GM18861 (cell line): Measurements from ENCODE around the gene DDX41.
A peak's percentile ranks its signal among the peaks of the same experiment; 100 is the strongest.
"Not testable (repeated sequence)": the region's sequence is repeated elsewhere in the genome, so short reads cannot be mapped to it uniquely, and the experiment has no call there.

ENCODE experiments used
- ATAC-seq: cut with Tn5 transposase; IDR thresholded peaks from one replicate; pipeline ENCODE4 v1.9.1; 2021; ENCODE audit not compliant: unreplicated experiment

The DDX41 gene

DNA sequence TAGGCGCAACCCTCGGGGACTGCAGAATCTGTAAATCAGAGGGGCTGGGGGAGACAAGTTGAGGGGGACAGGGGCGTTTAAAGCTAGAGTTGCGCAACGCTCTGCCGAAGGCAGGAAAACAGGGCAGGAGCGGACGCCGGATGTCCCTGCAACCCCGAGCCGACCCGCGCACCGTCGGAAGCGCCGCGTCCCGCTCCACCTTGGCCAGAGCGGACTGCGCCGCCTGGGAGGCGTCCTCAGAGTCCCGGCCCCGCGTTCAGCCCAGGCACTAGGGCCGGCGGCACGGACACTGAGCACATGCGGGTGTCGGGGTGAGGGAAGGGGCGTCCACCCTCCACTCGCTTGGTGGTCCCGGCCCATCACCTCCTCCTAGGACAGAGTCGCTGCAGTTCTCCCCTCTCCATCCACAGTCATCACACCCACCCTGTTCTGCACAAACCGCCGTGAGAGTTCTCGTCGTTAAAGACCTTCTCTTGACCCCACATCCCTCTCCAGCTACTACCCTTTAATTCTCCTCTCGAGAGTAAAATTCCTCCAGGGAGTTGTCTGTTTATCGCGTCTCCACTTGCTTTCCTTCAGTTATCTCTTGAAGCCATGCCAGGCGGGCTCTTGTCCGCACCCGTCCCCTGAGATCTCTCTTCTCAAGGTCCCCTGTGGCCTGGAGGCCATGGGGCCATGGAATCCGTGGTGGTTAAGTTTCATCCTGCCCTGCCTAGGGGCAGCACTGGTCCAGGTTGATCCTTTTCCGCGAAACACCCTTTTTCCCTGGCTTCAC, 18.6 kb downstream of the DDX41 start:
- ATAC-seq: no peak

GRCh38 chr5:177497292-177498012, 19.3 kb downstream of the DDX41 start, which contains the start of gene PDLIM7:
Gene PDLIM7, minus strand, starts transcription at chr5:177497604. Its CDS starts 1,092 bp downstream, at chr5:177496512.
- peak; percentile 53 for ATAC-seq

GRCh38 chr5:177496727-177497291, 20.0 kb downstream of the DDX41 start:
- ATAC-seq: no peak

GRCh38 chr5:177496070-177496726, 20.6 kb downstream of the DDX41 start:
- ATAC-seq: no peak

DNA sequence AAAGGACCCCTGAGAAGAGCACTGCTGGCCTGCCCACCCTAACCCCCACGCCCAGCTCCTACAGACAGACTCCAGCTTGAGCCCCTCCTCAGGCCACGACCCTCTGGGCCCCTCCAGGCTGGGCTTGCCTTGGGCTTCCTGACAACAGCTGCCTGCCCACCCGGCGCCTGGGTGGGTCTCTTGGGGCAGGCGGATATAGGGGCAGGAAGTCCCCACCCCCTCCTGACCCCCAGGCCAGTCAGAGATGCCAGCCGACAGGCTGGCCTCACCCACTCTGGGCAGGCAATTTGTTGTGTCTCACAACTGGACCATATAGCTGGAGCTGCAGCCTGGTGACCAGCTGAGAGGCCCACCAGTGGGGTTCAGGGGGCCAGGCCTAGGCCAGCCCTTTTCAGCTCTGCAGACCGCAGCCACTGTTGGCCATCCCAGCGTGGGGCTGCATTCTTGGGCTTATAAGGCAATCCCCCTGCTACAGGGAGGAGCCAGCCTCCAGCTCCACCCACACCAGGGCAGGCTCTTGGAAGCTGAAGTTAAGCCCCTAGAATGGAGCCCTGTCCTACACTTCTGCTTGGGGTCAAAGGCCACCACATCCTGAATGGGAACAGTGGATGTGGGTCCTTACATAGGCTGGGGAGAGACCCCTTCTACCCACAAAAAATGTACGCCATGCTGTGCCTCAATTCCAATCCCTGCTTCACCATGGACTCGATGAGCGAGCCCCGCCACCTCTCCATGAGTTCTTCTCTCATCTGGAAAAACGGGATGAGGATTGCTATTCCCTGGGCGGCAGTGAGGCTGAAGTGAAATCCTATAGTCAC, 21.3 kb downstream of the DDX41 start:
- no peak for ATAC-seq

- no peak for ATAC-seq
These were observed 22.2 kb downstream of the DDX41 start for GRCh38 chr5:177494346-177495195.

DNA sequence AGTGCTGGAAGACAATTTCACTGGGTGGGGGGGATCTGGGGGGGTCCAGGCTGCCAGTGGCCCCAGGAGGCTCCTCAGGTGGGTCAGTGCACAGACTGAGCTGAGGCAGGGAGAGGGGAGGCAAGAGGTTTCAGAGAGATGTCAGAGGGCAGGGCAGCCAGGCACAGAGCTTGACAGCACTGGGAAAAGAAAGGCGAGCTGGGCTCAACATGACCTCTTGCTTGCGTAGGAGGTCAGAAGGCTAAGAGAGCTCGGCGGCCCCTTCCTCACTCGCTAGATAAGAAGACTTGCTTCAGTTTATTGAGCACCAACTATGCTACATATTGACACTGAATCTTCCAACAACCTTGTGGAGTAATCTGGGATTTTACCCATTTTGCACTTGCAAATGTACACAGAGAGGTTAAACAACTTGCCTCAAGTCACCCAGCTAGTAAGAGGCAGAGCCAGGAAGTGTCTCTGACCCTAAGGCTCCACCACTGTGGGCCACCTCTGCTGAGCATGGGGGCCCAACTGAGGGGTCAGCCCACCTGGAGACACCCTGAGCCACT, 22.9 kb downstream of the DDX41 start:
- ATAC-seq: no peak

GRCh38 chr5:177492841-177493240, 23.9 kb downstream of the DDX41 start:
- no peak for ATAC-seq

DNA sequence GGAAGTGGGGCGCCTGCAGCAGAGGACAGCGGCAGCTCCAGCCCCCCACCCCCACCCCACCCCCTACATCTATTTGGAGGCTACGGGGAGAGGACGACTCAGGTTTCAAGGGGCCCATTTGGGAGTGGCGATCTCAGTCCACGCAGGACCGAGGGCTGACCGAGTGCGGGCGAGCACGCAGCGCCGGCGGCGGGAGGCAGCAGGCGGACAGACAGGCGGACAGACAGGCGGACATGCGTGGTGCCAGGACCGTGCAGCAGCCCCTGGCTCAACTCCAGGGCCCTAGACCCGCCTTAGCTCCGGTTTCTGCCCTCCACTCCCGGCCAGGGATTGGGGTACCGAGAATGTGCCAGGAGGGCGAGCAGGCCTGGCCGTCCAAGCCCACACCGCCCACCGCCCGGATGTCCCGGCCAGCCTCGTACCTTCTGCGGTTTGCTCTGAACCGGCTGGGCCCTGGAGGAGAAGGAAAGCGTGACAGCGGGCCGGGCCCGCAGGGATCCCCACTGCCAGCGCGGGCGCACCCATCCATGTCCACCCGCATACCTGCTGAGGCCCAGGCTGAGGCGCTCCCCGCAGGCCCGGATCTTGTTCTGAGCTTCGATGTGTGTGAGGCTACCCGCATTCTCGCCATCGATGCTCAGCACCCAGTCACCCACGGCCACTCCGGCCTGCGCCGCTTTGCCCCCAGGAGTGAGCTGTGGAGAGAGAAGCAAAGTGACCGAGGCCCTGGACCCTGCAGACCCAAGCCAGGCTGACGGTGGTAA, 24.6 kb downstream of the DDX41 start:
- no peak for ATAC-seq

GRCh38 chr5:177491429-177491945, 25.3 kb downstream of the DDX41 start:
- no peak for ATAC-seq

- ATAC-seq: no peak
These were observed 25.8 kb downstream of the DDX41 start for GRCh38 chr5:177490992-177491391.

DNA sequence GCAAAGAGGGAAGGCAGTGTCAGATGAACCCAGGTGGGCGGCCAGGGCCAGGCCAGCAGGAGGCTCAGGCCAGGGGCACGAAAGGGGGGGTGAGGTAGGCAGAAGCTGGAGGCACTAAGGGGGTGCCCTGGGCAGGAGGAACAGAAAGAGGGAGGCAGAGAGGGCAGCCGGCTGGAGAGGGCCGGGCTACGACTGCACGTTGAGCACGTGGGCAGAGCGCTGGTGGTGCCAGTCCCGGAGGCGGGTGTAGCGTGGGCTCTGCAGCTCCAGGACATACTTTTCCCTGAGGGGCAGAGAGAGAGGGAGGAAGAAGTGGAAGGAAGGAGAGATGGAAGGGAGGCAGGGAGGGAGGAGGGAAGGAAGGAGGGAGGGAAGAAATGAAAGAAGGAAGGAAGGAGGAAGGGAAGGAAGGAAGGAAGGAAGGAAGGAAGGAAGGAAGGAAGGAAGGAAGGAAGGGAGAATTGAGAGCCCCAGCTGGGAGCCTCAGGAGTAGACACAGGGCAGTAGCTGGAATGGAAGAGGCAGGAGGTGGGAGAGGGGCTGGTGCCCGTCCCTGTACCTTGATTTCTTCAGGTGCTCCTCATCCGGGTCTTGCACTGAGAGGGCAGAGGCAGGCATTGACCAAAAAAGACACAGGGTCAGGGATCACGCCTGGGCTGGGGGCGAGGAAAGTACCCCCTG, 26.3 kb downstream of the DDX41 start:
- no peak for ATAC-seq

DNA sequence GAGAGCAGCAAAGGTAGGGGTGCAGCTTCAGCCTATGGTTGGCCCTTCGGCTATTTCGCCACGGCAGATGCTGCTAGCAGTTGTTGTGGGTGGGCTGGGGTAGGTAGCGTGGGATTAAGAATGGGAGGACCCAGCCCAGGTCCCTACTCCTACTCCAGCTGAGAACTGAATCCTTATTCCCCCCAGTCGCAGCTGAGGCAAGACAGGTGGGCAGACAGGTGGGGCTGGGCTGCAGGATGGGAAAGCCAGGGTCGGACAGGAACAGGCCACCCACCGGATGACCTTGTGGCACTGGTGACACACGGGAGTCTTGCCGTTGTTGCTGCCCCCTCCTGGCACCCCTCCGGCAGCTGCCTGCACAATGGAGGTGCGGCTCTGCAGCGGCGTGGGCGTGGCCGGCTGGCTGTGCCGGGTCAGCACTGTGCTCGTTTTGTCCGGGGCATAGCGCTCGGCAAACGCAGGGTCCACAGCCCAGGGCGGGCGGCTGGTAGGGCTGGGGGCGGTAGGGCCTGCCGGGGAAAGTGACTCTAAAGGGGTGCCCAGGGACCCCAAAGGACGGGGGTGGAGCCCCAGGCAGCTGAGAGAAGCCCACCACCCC, 27.5 kb downstream of the DDX41 start:
- no peak for ATAC-seq

GRCh38 chr5:177487975-177488374, 28.8 kb downstream of the DDX41 start:
- ATAC-seq: no peak

DNA sequence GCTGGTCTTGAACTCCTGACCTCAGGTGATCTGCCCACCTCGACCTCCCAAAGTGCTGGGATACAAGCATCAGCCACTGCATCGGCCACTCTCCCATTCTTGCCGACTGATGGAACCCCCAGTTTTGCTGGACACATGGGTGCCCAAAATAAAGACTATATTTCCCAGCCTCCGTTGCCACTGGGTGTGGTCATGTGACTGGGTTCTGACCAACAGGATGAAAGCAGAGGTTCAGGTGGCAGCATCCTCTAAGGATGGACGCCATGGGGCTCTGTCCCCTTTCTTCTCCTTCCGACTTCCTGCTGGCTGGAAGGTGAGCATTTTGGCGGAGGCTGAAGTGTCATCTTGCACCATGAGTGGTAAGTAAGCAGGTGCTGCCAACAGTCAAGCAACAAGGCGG, 29.6 kb downstream of the DDX41 start:
- ATAC-seq: no peak

DNA sequence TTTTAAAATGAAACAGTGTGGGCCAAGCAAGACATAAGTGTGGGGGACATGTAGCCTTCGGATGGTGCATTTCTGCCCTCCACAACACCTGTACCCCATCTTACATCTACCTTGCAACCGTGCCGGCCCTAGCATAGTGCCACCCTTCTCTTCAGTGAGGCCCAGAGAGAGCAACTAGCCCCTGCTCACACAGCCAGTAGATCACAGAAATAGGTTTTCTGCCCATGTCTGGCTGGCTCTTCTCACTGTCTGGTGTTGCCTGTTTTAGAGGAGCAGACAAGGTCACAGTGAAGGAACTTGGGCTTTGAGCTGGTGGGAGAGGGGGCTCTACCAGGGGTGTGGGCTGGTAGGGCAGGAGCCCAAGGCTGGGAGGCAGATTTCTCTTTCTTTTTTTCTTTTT, 30.5 kb downstream of the DDX41 start:
- ATAC-seq: no peak

- not testable (repeated sequence) for ATAC-seq
These were observed 31.0 kb downstream of the DDX41 start for GRCh38 chr5:177485753-177486152.
